H9 (cell line): ENCODE measurements around the gene DLGAP4. TPM values are rescaled to one million over a fixed set of nuclear protein-coding genes. Genes with fewer than 3 reads are reported as not detected.

Experiments
- DNase-seq: peaks from one replicate; pipeline ENCODE4 v3.0.0-alpha.2; 2017
- H2AFZ ChIP-seq: one replicate; pipeline ENCODE4 v1.6.1; 2013; ENCODE audit warnings: mild to moderate bottlenecking, low read length, control low read depth, moderate library complexity
- H2AK5ac ChIP-seq: 2 replicates; pipeline ENCODE4 v1.6.1; 2013; ENCODE audit warnings: low read length, control low read depth, mixed read lengths; ENCODE audit not compliant: insufficient read length
- H2BK120ac ChIP-seq: one replicate; pipeline ENCODE4 v1.6.1; 2013; ENCODE audit warnings: low read depth, mild to moderate bottlenecking, low read length, control low read depth, inconsistent platforms; ENCODE audit not compliant: poor library complexity, severe bottlenecking
- H2BK12ac ChIP-seq: 2 replicates; pipeline ENCODE4 v1.6.1; 2013; ENCODE audit warnings: low read length, control low read depth, mixed read lengths, low read depth; ENCODE audit not compliant: insufficient read length
- H2BK15ac ChIP-seq: 2 replicates; pipeline ENCODE4 v1.6.1; 2013; ENCODE audit warnings: low read depth, low read length, control low read depth
- H2BK20ac ChIP-seq: one replicate; pipeline ENCODE4 v1.6.1; 2013; ENCODE audit warnings: low read depth, mild to moderate bottlenecking, low read length, control low read depth, inconsistent platforms; ENCODE audit not compliant: poor library complexity, severe bottlenecking
- H2BK5ac ChIP-seq: 2 replicates; pipeline ENCODE4 v1.6.1; 2013; ENCODE audit warnings: low read length, control low read depth, mixed read lengths; ENCODE audit not compliant: insufficient read length
- H3K14ac ChIP-seq: 2 replicates; pipeline ENCODE4 v1.6.1; 2013; ENCODE audit warnings: low read length, control low read depth; ENCODE audit not compliant: insufficient read depth
- H3K18ac ChIP-seq: 2 replicates; pipeline ENCODE4 v1.6.1; 2013; ENCODE audit warnings: low read depth, mild to moderate bottlenecking, mixed read lengths, low read length, control low read depth; ENCODE audit not compliant: insufficient read length
- H3K23ac ChIP-seq: 2 replicates; pipeline ENCODE4 v1.6.1; 2013; ENCODE audit warnings: low read length, control low read depth, mixed read lengths, low read depth; ENCODE audit not compliant: insufficient read length
- H3K23me2 ChIP-seq: 2 replicates; pipeline ENCODE4 v1.6.1; 2013; ENCODE audit warnings: low read depth, mild to moderate bottlenecking, mixed read lengths, low read length, control low read depth; ENCODE audit not compliant: insufficient read length, poor library complexity, severe bottlenecking
- H3K27ac ChIP-seq: 2 replicates; pipeline ENCODE4 v1.5.1; 2013; ENCODE audit warnings: low read length, control low read depth, mixed read lengths, low read depth; ENCODE audit not compliant: insufficient read length
- H3K27me3 ChIP-seq: 2 replicates; pipeline ENCODE4 v1.6.1; 2013; ENCODE audit warnings: low read length, control low read depth, inconsistent platforms; ENCODE audit not compliant: insufficient read depth
- H3K4ac ChIP-seq: 2 replicates; pipeline ENCODE4 v1.6.1; 2013; ENCODE audit warnings: low read depth, mild to moderate bottlenecking, control low read depth, inconsistent platforms, low read length, moderate library complexity
- H3K4me1 ChIP-seq: 2 replicates; pipeline ENCODE4 v1.6.1; 2013; ENCODE audit warnings: low read length, control low read depth, inconsistent platforms; ENCODE audit not compliant: insufficient read depth
- H3K4me2 ChIP-seq: 2 replicates; pipeline ENCODE4 v1.6.1; 2013; ENCODE audit warnings: low read length, control low read depth, mixed read lengths; ENCODE audit not compliant: insufficient read length, insufficient read depth
- H3K56ac ChIP-seq: 2 replicates; pipeline ENCODE4 v1.6.1; 2013; ENCODE audit warnings: low read depth, mild to moderate bottlenecking, mixed read lengths, low read length, control low read depth; ENCODE audit not compliant: insufficient read length
- H3K79me1 ChIP-seq: 2 replicates; pipeline ENCODE4 v1.6.1; 2013; ENCODE audit warnings: low read depth, mild to moderate bottlenecking, moderate library complexity, low read length, control low read depth, inconsistent platforms; ENCODE audit not compliant: insufficient read depth, poor library complexity, severe bottlenecking
- H3K79me2 ChIP-seq: 2 replicates; pipeline ENCODE4 v1.6.1; 2013; ENCODE audit warnings: low read length, control low read depth, inconsistent platforms; ENCODE audit not compliant: insufficient read depth
- H3K9ac ChIP-seq: 2 replicates; pipeline ENCODE4 v1.6.1; 2013; ENCODE audit warnings: low read length, control low read depth, mixed read lengths; ENCODE audit not compliant: insufficient read length; ENCODE audit errors: extremely low read depth
- H3K9me3 ChIP-seq: one replicate; pipeline ENCODE4 v1.6.1; 2013; ENCODE audit warnings: low read depth, low read length, inconsistent platforms; ENCODE audit not compliant: control insufficient read depth
- H3T11ph ChIP-seq: one replicate; pipeline ENCODE4 v1.6.1; 2013; ENCODE audit warnings: mild to moderate bottlenecking, low read length, control low read depth, inconsistent platforms
- H4K20me1 ChIP-seq: one replicate; pipeline ENCODE4 v1.6.1; 2013; ENCODE audit not compliant: control insufficient read depth, insufficient read length, insufficient read depth
- H4K5ac ChIP-seq: 2 replicates; pipeline ENCODE4 v1.6.1; 2013; ENCODE audit warnings: low read depth, mild to moderate bottlenecking, mixed read lengths, low read length, control low read depth; ENCODE audit not compliant: insufficient read length
- H4K8ac ChIP-seq: replicated peaks from 2 replicates; pipeline ENCODE4 v1.6.1; 2013; ENCODE audit warnings: low read length, control low read depth, mixed read lengths, low read depth; ENCODE audit not compliant: insufficient read length
- H4K91ac ChIP-seq: 2 replicates; pipeline ENCODE4 v1.6.1; 2013; ENCODE audit warnings: low read depth, mild to moderate bottlenecking, moderate library complexity, mixed read lengths, low read length, control low read depth; ENCODE audit not compliant: insufficient read length
- H3K27ac Mint-ChIP-seq, 3 experiments: 2 replicates in 2 of 3; 3 replicates in 1 of 3; pipeline ENCODE4 v1.8.0; 2020 to 2021; ENCODE audit warnings: mixed read lengths in 3 of 3, mild to moderate bottlenecking in 1 of 3, moderate library complexity in 1 of 3
- H3K27me3 Mint-ChIP-seq: 2 replicates; pipeline ENCODE4 v1.8.0; 2021; ENCODE audit warnings: low read depth, mild to moderate bottlenecking, moderate library complexity, mixed read lengths
- H3K36me3 Mint-ChIP-seq, 3 experiments: 2 replicates in 2 of 3; 3 replicates in 1 of 3; pipeline ENCODE4 v1.8.0; 2020 to 2021; ENCODE audit warnings: low read depth in 3 of 3, mixed read lengths in 3 of 3; ENCODE audit not compliant: insufficient read depth in 1 of 3
- H3K4me1 Mint-ChIP-seq, 2 experiments: 2 replicates each; pipeline ENCODE4 v1.8.0; 2020; ENCODE audit warnings: mixed read lengths in 2 of 2
- H3K4me3 Mint-ChIP-seq, 2 experiments: 2 replicates in 1 of 2; 3 replicates in 1 of 2; pipeline ENCODE4 v1.8.0; 2020 to 2021; ENCODE audit warnings: mild to moderate bottlenecking in 2 of 2, mixed read lengths in 2 of 2, moderate library complexity in 1 of 2
- H3K9me3 Mint-ChIP-seq, 2 experiments: 2 replicates in 1 of 2; 3 replicates in 1 of 2; pipeline ENCODE4 v1.8.0; 2020; ENCODE audit warnings: mild to moderate bottlenecking in 2 of 2, mixed read lengths in 2 of 2, moderate library complexity in 1 of 2
- CTCF ChIP-seq: fragments of 200-600 bp; sonication (generic); conservative IDR thresholded peaks from 3 replicates; pipeline ENCODE4 v1.8.0; 2021; ENCODE audit warnings: antibody characterized with exemption, mild to moderate bottlenecking
- WGBS: extraction: QIAGEN DNeasy Blood & Tissue Kit; methylation state at CpG from one replicate; pipeline ENCODE4 v1.1.7; 2013; ENCODE audit warnings: missing lambda C conversion rate, low lambda C conversion rate, mixed read lengths; ENCODE audit not compliant: insufficient read length; ENCODE audit errors: extremely low coverage; 5-methylcytosine and 5-hydroxymethylcytosine counted together
- total RNA-seq: library from RNA; stranded (reverse); gene quantifications from 2 replicates; pipeline ENCODE4 v1.2.1, GENCODE V29; 2021

The DLGAP4 gene
- total RNA-seq, 1 experiment from 2014 or later, result 48.0 TPM

DNA sequence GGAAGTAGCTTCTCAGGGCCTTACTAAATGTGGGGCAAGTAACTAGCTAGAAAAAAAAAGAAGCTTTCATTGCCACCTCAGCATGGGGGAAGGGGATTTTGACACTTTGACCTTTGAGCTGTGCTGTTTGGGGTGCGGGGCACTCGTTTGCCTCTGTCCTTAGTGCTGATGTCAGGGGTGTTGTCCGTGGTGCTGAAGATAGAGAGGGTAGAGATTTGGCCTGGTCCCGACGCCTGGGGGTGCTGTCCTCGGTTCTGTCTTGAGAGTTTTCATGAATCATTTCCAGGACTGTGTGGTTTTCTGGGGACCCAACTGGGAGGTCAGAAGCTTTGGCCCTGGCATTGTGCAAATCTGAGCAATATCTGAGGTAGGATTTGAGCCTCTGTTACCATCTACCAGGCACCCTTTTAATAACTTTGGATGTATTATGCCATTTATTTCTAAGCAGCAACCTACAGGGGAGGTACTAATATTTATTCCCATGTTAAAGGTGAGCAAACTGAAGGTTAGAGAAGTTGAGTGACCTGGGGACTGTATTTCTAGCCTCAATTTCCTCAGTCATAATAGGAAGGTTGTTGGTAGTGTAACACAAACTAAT, 78.0 kb downstream of the DLGAP4 start:
- no CpG with 5 or more reads among the region's 6 CpGs for WGBS
- H4K91ac ChIP-seq, result no peak overlapping the region
- no peak overlapping the region for H3T11ph ChIP-seq
- no peaks in the 10 kb centered on the region for H3K4me1 Mint-ChIP-seq
- no peak overlapping the region for H3K4me2 ChIP-seq
- H2BK120ac ChIP-seq, result no peak overlapping the region
- no peak overlapping the region for H2AFZ ChIP-seq
- TF ChIP-seq CTCF, result peak; percentile 57
- no peaks in the 10 kb centered on the region for H4K20me1 ChIP-seq
- peaks cover 10% of the 10 kb centered on the region for H3K27me3 Mint-ChIP-seq
- no peak overlapping the region for H3K4ac ChIP-seq
- H3K23ac ChIP-seq, result no peak overlapping the region
- H3K23me2 ChIP-seq, result no peaks in the 10 kb centered on the region
- no peak overlapping the region for H2AK5ac ChIP-seq
- H3K27ac ChIP-seq, result no peak overlapping the region
- H3K14ac ChIP-seq, result no peak overlapping the region
- no peak overlapping the region for H2BK15ac ChIP-seq
- no peak overlapping the region; a peak in 2 of 5 replicates for H3K4me3 Mint-ChIP-seq
- H3K79me1 ChIP-seq, result no peaks in the 10 kb centered on the region
- DNase-seq, result peak; percentile 85
- no peak overlapping the region for H4K8ac ChIP-seq
- H3K4me1 ChIP-seq, result no peaks in the 10 kb centered on the region
- H4K5ac ChIP-seq, result no peak overlapping the region
- no peak overlapping the region for H2BK20ac ChIP-seq
- no peak overlapping the region for H3K18ac ChIP-seq
- H2BK12ac ChIP-seq, result no peak overlapping the region
- H3K79me2 ChIP-seq, result no peaks in the 10 kb centered on the region
- H2BK5ac ChIP-seq, result no peak overlapping the region
- no peaks in the 10 kb centered on the region for H3K9me3 Mint-ChIP-seq
- H3K9ac ChIP-seq, result no peak overlapping the region
- no peaks in the 10 kb centered on the region for H3K27me3 ChIP-seq
- H3K36me3 Mint-ChIP-seq, result no peaks in the 10 kb centered on the region
- no peak overlapping the region; a peak in 1 of 7 replicates for H3K27ac Mint-ChIP-seq
- no peak overlapping the region for H3K56ac ChIP-seq
- no peaks in the 10 kb centered on the region for H3K9me3 ChIP-seq
